ENCODE measurements around the gene NOC4L. TPM values are rescaled to one million over a fixed set of nuclear protein-coding genes. Genes with fewer than 3 reads are reported as not detected.

The NOC4L gene
- total RNA-seq, 1 donor from 2014 or later, result 3.5 TPM

GRCh38 chr12:132140501-132140900, 3.8 kb upstream of the NOC4L start:
- peaks cover 13% of the 10 kb centered on the region for H3K4me1 Mint-ChIP-seq
- Histone ChIP-seq H3K36me3 (no peaks in the 10 kb centered on the region), H3K79me2 (ENCODE audit: low read depth) (peaks cover 23% of the 10 kb centered on the region), H4K20me1 (ENCODE audit: low read depth) (peaks cover 14% of the 10 kb centered on the region), H3K27ac (no peak overlapping the region), H3K9me3 (ENCODE audit: low read depth) (no peaks in the 10 kb centered on the region), H3K4me1 (peaks cover 5% of the 10 kb centered on the region), H3K9ac (no peak overlapping the region), H3F3A (ENCODE audit: low read depth) (peaks cover 12% of the 10 kb centered on the region), H3K27me3 (no peaks in the 10 kb centered on the region), H3K4me2 (no peak overlapping the region), H2AFZ (replicated peaks) (no peak overlapping the region), H3K4me3 (no peak overlapping the region)
- H3K4me3 Mint-ChIP-seq, result peak overlapping the region; percentile 48
- no peaks in the 10 kb centered on the region for H3K9me3 Mint-ChIP-seq
- DNase-seq (ENCODE audit: low spot score), result no peak
- peaks cover 5% of the 10 kb centered on the region for H3K27me3 Mint-ChIP-seq (ENCODE audit: insufficient read depth, low read depth)
- H3K27ac Mint-ChIP-seq, result no peak overlapping the region
- TF ChIP-seq CTCF (IDR thresholded peaks at IDR 0.05), result no peak
- TF ChIP-seq EZH2 (IDR thresholded peaks at IDR 0.05), result no peak
- TF ChIP-seq EZH2phosphoT487 (IDR thresholded peaks at IDR 0.05), result no peak
- peaks cover 14% of the 10 kb centered on the region for H3K36me3 Mint-ChIP-seq

GRCh38 chr12:132140918-132141841, 3.1 kb upstream of the NOC4L start:
- H4K20me1 ChIP-seq (ENCODE audit: low read depth), result peaks cover 14% of the 10 kb centered on the region
- no peak for DNase-seq (ENCODE audit: low spot score)
- no peak overlapping the region for H2AFZ ChIP-seq (replicated peaks)
- TF ChIP-seq CTCF (IDR thresholded peaks at IDR 0.05) (no peak), EZH2phosphoT487 (IDR thresholded peaks at IDR 0.05) (no peak), EZH2 (IDR thresholded peaks at IDR 0.05) (no peak)
- Mint-ChIP-seq H3K9me3 (no peaks in the 10 kb centered on the region), H3K27me3 (ENCODE audit: insufficient read depth, low read depth) (peaks cover 6% of the 10 kb centered on the region), H3K4me1 (peaks cover 19% of the 10 kb centered on the region), H3K27ac (no peak overlapping the region), H3K4me3 (no peak overlapping the region), H3K36me3 (peaks cover 15% of the 10 kb centered on the region)
- H3K4me3 ChIP-seq, result no peak overlapping the region
- no peaks in the 10 kb centered on the region for H3K27me3 ChIP-seq
- H3K79me2 ChIP-seq (ENCODE audit: low read depth), result peaks cover 27% of the 10 kb centered on the region
- H3F3A ChIP-seq (ENCODE audit: low read depth), result peaks cover 12% of the 10 kb centered on the region
- H3K4me1 ChIP-seq, result peaks cover 5% of the 10 kb centered on the region
- no peak overlapping the region for H3K9ac ChIP-seq
- no peak overlapping the region for H3K27ac ChIP-seq
- no peaks in the 10 kb centered on the region for H3K9me3 ChIP-seq (ENCODE audit: low read depth)
- no peaks in the 10 kb centered on the region for H3K36me3 ChIP-seq
- H3K4me2 ChIP-seq, result no peak overlapping the region

GRCh38 chr12:132141976-132142678, 2.1 kb upstream of the NOC4L start:
- no peaks in the 10 kb centered on the region for H3K9me3 ChIP-seq (ENCODE audit: low read depth)
- Mint-ChIP-seq H3K4me3 (peak overlapping the region; percentile 88), H3K36me3 (peaks cover 16% of the 10 kb centered on the region), H3K27ac (no peak overlapping the region), H3K4me1 (peaks cover 21% of the 10 kb centered on the region), H3K9me3 (no peaks in the 10 kb centered on the region), H3K27me3 (ENCODE audit: insufficient read depth, low read depth) (peaks cover 4% of the 10 kb centered on the region)
- H3K36me3 ChIP-seq, result no peaks in the 10 kb centered on the region
- H3K27me3 ChIP-seq, result no peaks in the 10 kb centered on the region
- H3K4me1 ChIP-seq, result peaks cover 5% of the 10 kb centered on the region
- TF ChIP-seq CTCF (IDR thresholded peaks at IDR 0.05) (no peak), EZH2 (IDR thresholded peaks at IDR 0.05) (no peak), EZH2phosphoT487 (IDR thresholded peaks at IDR 0.05) (no peak)
- peaks cover 27% of the 10 kb centered on the region for H3K79me2 ChIP-seq (ENCODE audit: low read depth)
- no peak for DNase-seq (ENCODE audit: low spot score)
- H3F3A ChIP-seq (ENCODE audit: low read depth), result peaks cover 4% of the 10 kb centered on the region
- H3K9ac ChIP-seq, result no peak overlapping the region
- H3K4me2 ChIP-seq, result no peak overlapping the region
- H3K27ac ChIP-seq, result no peak overlapping the region
- H4K20me1 ChIP-seq (ENCODE audit: low read depth), result peaks cover 14% of the 10 kb centered on the region
- no peak overlapping the region for H2AFZ ChIP-seq (replicated peaks)
- no peak overlapping the region for H3K4me3 ChIP-seq

Data from neural progenitor cell (in vitro differentiated cells).